PC-9 (cell line): ENCODE data around the gene KCNJ15. TPM values are rescaled to one million over a fixed set of nuclear protein-coding genes. Genes with fewer than 3 reads are reported as not detected.
"Not testable (repeated sequence)": the region's sequence is repeated elsewhere in the genome, so short reads cannot be mapped to it uniquely, and the experiment has no call there.

Experiments
- BruUV-seq: library from RNA; stranded (reverse); fragments of 400-500 nt; replicated peaks from 2 replicates; lab custom pipeline; 2021; lab: Mats Ljungman, UMichigan
- CTCF ChIA-PET: fragments of 300-600 bp; sonication (Branson Sonifier 250); formaldehyde crosslinking; loops from one replicate; lab custom pipeline; 2022; ENCODE audit warnings: antibody characterized with exemption; lab: Charles Lee
- POLR2A ChIA-PET: fragments of 300-600 bp; sonication (Branson Sonifier 250); formaldehyde crosslinking; loops from one replicate; lab custom pipeline; 2022; ENCODE audit warnings: antibody characterized with exemption; ENCODE audit not compliant: unreplicated experiment; lab: Charles Lee
- DNase-seq, 2 experiments: peaks; one replicate each; pipeline versions ENCODE4 v3.0.0 to v3.0.0-alpha.2; 2015 to 2022; ENCODE audit warnings: mixed read lengths in 1 of 2
- H2AFZ ChIP-seq: fragments of 200-600 bp; sonication (generic); 2 replicates; pipeline ENCODE4 v1.8.1; 2017; ENCODE audit warnings: antibody characterized with exemption
- H3F3A ChIP-seq: fragments of 200-600 bp; sonication (generic); 2 replicates; pipeline ENCODE4 v1.8.1; 2017; ENCODE audit warnings: antibody characterized with exemption, mild to moderate bottlenecking, low read depth; ENCODE audit not compliant: insufficient read depth
- H3K27ac ChIP-seq: fragments of 200-600 bp; sonication (generic); 2 replicates; pipeline ENCODE4 v1.6.1; 2016; ENCODE audit warnings: mixed run types
- H3K27me3 ChIP-seq: fragments of 200-600 bp; sonication (generic); 2 replicates; pipeline ENCODE4 v1.6.1; 2016; ENCODE audit warnings: low read depth, mixed run types; ENCODE audit not compliant: insufficient read depth
- H3K36me3 ChIP-seq: fragments of 200-600 bp; sonication (generic); 2 replicates; pipeline ENCODE4 v1.6.1; 2016; ENCODE audit warnings: low read depth, mixed run types
- H3K4me1 ChIP-seq: fragments of 200-600 bp; sonication (generic); replicated peaks from 2 replicates; pipeline ENCODE4 v1.6.1; 2016; ENCODE audit warnings: mixed run types; ENCODE audit not compliant: insufficient read depth
- H3K4me2 ChIP-seq: fragments of 200-600 bp; sonication (generic); 2 replicates; pipeline ENCODE4 v1.6.1; 2017; ENCODE audit warnings: mixed run types
- H3K4me3 ChIP-seq: fragments of 200-600 bp; sonication (generic); 2 replicates; pipeline ENCODE4 v1.6.1; 2016; ENCODE audit warnings: mixed run types
- H3K79me2 ChIP-seq: fragments of 200-600 bp; sonication (generic); 2 replicates; pipeline ENCODE4 v1.6.1; 2017; ENCODE audit warnings: low read depth, mixed run types
- H3K9me2 ChIP-seq: fragments of 200-600 bp; sonication (generic); 2 replicates; pipeline ENCODE4 v1.8.1; 2017; ENCODE audit warnings: mild to moderate bottlenecking; ENCODE audit not compliant: insufficient read depth
- H3K9me3 ChIP-seq: fragments of 200-600 bp; sonication (generic); 2 replicates; pipeline ENCODE4 v1.8.1; 2016; ENCODE audit warnings: low read depth; ENCODE audit not compliant: insufficient read depth
- H4K20me1 ChIP-seq: fragments of 200-600 bp; sonication (generic); 2 replicates; pipeline ENCODE4 v1.8.1; 2017; ENCODE audit not compliant: insufficient read depth
- EZH2 ChIP-seq: fragments of 200-600 bp; sonication (generic); IDR thresholded peaks from 2 replicates; pipeline ENCODE4 v1.8.0; 2017; ENCODE audit warnings: antibody characterized with exemption, low read depth
- intact Hi-C: fragments of 100-400 bp; cut with micrococcal nuclease; formaldehyde crosslinking; loops from one replicate; pipeline ENCODE4 v1.10.0; 2022; ENCODE audit not compliant: unreplicated experiment
- total RNA-seq: library from RNA; stranded (reverse); gene quantifications from 2 replicates; pipeline ENCODE4 v1.2.3, GENCODE V29; 2021
- TF ChIP-seq, protein P1 (sequence below): fragments of 200-600 bp; sonication (generic); conservative IDR thresholded peaks from 2 replicates; pipeline ENCODE4 v1.6.1; 2017; ENCODE audit warnings: mixed run types, antibody characterized with exemption, mild to moderate bottlenecking, moderate library complexity

KCNJ15 gene
- total RNA-seq, 1 experiment from 2014 or later: not detected

DNA sequence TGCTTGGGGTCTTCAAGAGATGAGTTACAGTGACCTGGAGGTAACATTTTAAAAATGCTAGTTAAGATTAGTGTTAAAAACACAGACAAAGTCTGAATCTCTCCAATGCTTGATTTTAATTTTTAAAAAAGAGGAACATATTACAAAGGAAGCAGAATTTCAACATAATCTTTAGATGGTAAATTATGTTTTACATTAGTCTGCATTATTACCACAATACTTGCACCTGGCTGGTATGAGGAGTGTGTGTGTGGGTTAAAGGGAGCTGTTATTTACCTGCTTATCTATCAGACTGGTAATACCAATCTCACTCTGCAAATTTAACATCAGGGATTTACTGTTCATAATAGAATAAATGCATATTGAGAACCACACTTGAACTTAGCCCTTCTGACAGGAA, 10.3 kb upstream of the KCNJ15 start:
- CTCF ChIA-PET: no interaction called here
- H3K27ac ChIP-seq: no peak overlapping the region
- no peaks in the 10 kb centered on the region for H4K20me1 ChIP-seq
- H3K4me3 ChIP-seq: no peak overlapping the region
- no peak overlapping the region for H2AFZ ChIP-seq
- no peak for TF ChIP-seq EZH2
- TF ChIP-seq, protein P1, sequence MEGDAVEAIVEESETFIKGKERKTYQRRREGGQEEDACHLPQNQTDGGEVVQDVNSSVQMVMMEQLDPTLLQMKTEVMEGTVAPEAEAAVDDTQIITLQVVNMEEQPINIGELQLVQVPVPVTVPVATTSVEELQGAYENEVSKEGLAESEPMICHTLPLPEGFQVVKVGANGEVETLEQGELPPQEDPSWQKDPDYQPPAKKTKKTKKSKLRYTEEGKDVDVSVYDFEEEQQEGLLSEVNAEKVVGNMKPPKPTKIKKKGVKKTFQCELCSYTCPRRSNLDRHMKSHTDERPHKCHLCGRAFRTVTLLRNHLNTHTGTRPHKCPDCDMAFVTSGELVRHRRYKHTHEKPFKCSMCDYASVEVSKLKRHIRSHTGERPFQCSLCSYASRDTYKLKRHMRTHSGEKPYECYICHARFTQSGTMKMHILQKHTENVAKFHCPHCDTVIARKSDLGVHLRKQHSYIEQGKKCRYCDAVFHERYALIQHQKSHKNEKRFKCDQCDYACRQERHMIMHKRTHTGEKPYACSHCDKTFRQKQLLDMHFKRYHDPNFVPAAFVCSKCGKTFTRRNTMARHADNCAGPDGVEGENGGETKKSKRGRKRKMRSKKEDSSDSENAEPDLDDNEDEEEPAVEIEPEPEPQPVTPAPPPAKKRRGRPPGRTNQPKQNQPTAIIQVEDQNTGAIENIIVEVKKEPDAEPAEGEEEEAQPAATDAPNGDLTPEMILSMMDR: no peak
- no peaks in the 10 kb centered on the region for H3K9me2 ChIP-seq
- H3K4me2 ChIP-seq: no peak overlapping the region
- DNase-seq: no peak
- no peaks in the 10 kb centered on the region for H3K4me1 ChIP-seq
- H3K36me3 ChIP-seq: no peaks in the 10 kb centered on the region
- BruUV-seq: no TSS peak
- no peaks in the 10 kb centered on the region; the same call in 1 of the 2 replicates for H3K27me3 ChIP-seq
- no peaks in the 10 kb centered on the region for H3F3A ChIP-seq
- POLR2A ChIA-PET: no interaction called here
- no peaks in the 10 kb centered on the region for H3K79me2 ChIP-seq
- intact Hi-C loops: no loop called here
- no peaks in the 10 kb centered on the region for H3K9me3 ChIP-seq

DNA sequence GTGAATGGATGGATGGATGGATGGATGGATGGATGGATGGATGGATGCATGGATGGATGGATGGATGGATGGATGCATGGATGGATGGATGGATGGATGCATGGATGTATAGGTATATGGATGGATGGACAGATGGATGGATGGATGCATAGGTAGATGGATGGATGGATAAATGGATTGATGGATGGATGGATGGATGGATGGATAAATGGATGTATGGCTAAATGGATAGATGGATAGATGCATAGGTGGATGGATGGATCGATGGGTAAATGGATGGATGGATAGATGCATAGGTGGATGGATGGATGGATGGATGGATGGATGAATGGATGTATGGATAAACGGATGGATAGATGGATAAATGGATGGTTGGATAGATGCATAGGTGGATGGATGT, 9.7 kb upstream of the KCNJ15 start:
- H4K20me1 ChIP-seq, H3K9me2 ChIP-seq, POLR2A ChIA-PET, H2AFZ ChIP-seq, H3K4me1 ChIP-seq, H3K9me3 ChIP-seq, H3K4me2 ChIP-seq, intact Hi-C loops, CTCF ChIA-PET, H3K27ac ChIP-seq, H3K79me2 ChIP-seq, BruUV-seq, H3K27me3 ChIP-seq, H3K4me3 ChIP-seq, H3F3A ChIP-seq, DNase-seq, H3K36me3 ChIP-seq: not testable (repeated sequence)

DNA sequence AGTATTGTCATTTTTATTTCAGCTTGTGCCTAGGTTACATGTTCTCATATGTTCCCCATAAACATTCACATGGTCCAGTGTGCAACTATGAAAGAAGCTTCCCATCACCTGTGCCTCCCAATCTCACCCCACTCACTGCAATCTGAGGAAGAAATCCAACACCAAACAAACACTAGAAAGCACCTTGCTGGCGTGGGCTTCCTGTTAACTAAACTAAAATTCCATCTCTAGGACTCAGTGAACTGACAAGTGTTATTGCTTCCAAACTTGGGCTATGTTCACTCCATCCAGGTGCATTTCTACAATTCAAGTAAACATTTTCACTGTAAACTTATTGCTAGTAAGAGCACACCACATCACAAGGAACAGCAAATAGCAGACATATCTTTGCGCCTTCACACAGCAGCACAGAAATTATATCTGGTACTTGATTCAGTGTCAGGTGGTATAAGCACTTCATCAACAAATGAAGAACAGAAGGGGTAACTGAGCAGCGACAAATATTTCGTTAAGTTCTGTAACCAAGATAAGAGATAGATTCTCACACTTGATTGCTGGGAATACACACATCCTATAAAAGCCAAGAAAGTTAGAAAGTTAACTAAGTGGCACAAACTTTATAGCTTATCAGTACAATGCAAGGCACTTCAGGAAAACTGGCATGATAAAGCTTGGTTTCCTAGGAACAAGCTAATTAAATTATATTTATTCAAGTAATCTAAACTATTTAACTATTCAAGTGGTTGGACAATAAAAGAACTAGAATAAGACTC, 8.9 kb upstream of the KCNJ15 start:
- Histone ChIP-seq H3K36me3 (no peaks in the 10 kb centered on the region), H2AFZ (no peak overlapping the region), H3K27ac (no peak overlapping the region), H3F3A (no peaks in the 10 kb centered on the region), H4K20me1 (no peaks in the 10 kb centered on the region), H3K27me3 (no peaks in the 10 kb centered on the region; the same call in 1 of the 2 replicates), H3K4me2 (no peak overlapping the region), H3K79me2 (no peaks in the 10 kb centered on the region), H3K4me1 (no peaks in the 10 kb centered on the region), H3K9me2 (no peaks in the 10 kb centered on the region), H3K4me3 (no peak overlapping the region), H3K9me3 (no peaks in the 10 kb centered on the region)
- TF ChIP-seq EZH2: no peak
- TF ChIP-seq, protein P1: no peak
- no peak for DNase-seq
- ChIA-PET CTCF (no interaction called here), POLR2A (no interaction called here)
- BruUV-seq: no TSS peak
- intact Hi-C loops: no loop called here
